Liver (tissue), 9 donors: ENCODE results near the gene RNF144B. TPM values are rescaled to one million over a fixed set of nuclear protein-coding genes. Genes with fewer than 3 reads are reported as not detected.

Experiments used
- DNase-seq: peaks from one replicate; pipeline ENCODE4 v3.0.0-alpha.2; 2017; ENCODE audit warnings: low spot score
- H3K27ac ChIP-seq, 2 donors: one replicate each; pipeline ENCODE4 v1.7.0; 2013; ENCODE audit warnings: inconsistent platforms in 2 of 2, low read length in 2 of 2, control low read depth in 1 of 2, low read depth in 1 of 2, mild to moderate bottlenecking in 1 of 2
- H3K27me3 ChIP-seq, 4 donors: one replicate each; pipeline versions ENCODE4 v1.6.1 to v1.7.0; 2013; ENCODE audit warnings: low read length in 3 of 4, inconsistent platforms in 1 of 4, mild to moderate bottlenecking in 1 of 4, moderate library complexity in 1 of 4; ENCODE audit not compliant: control insufficient read depth in 4 of 4, insufficient read depth in 4 of 4
- H3K36me3 ChIP-seq, 4 donors: one replicate each; pipeline versions ENCODE4 v1.6.1 to v1.7.0; 2013; ENCODE audit warnings: low read length in 3 of 4, mild to moderate bottlenecking in 3 of 4, low read depth in 1 of 4, moderate library complexity in 1 of 4; ENCODE audit not compliant: control insufficient read depth in 4 of 4, insufficient read depth in 3 of 4
- H3K4me1 ChIP-seq, 4 donors: one replicate each; pipeline versions ENCODE4 v1.6.1 to v1.7.0; 2013; ENCODE audit warnings: low read length in 3 of 4, mild to moderate bottlenecking in 3 of 4, moderate library complexity in 1 of 4; ENCODE audit not compliant: control insufficient read depth in 4 of 4, insufficient read depth in 4 of 4
- H3K4me3 ChIP-seq, 3 donors: one replicate each; pipeline versions ENCODE4 v1.6.1 to v1.7.0; 2013; ENCODE audit warnings: low read length in 3 of 3, control low read depth in 1 of 3, low read depth in 1 of 3, mild to moderate bottlenecking in 1 of 3
- H3K9ac ChIP-seq, 2 donors: one replicate each; pipeline ENCODE4 v1.7.0; 2013; ENCODE audit warnings: low read length in 2 of 2, mild to moderate bottlenecking in 2 of 2, moderate library complexity in 2 of 2, control low read depth in 1 of 2, low read depth in 1 of 2
- H3K9me3 ChIP-seq, 4 donors: one replicate each; pipeline versions ENCODE4 v1.6.1 to v1.7.0; 2013; ENCODE audit warnings: low read length in 3 of 4; ENCODE audit not compliant: control insufficient read depth in 4 of 4
- EGR1 ChIP-seq, 2 donors: IDR thresholded peaks; 2 replicates each; pipeline ENCODE4 v1.6.1; 2016 to 2018; ENCODE audit warnings: antibody characterized with exemption in 2 of 2, low read depth in 2 of 2
- FOXA1 ChIP-seq: IDR thresholded peaks from 2 replicates; pipeline ENCODE4 v1.6.1; 2016; ENCODE audit warnings: antibody characterized with exemption
- FOXA2 ChIP-seq: IDR thresholded peaks from 2 replicates; pipeline ENCODE4 v1.6.1; 2016; ENCODE audit warnings: antibody characterized with exemption
- GABPA ChIP-seq, 2 donors: IDR thresholded peaks in 1 of 2; conservative IDR thresholded peaks in 1 of 2; 2 replicates each; pipeline ENCODE4 v1.6.1; 2016; ENCODE audit warnings: antibody characterized with exemption in 2 of 2, mild to moderate bottlenecking in 1 of 2, moderate library complexity in 1 of 2
- HNF4A ChIP-seq, 2 donors: conservative IDR thresholded peaks; 2 replicates each; pipeline ENCODE4 v1.6.1; 2016; ENCODE audit warnings: antibody characterized with exemption in 2 of 2, mild to moderate bottlenecking in 2 of 2
- HNF4G ChIP-seq: IDR thresholded peaks from 2 replicates; pipeline ENCODE4 v1.6.1; 2016; ENCODE audit warnings: antibody characterized with exemption
- JUND ChIP-seq, 2 donors: IDR thresholded peaks; 2 replicates each; pipeline ENCODE4 v1.6.1; 2016; ENCODE audit warnings: antibody characterized with exemption in 2 of 2
- NR2F2 ChIP-seq: IDR thresholded peaks from 2 replicates; pipeline ENCODE4 v1.6.1; 2016; ENCODE audit warnings: antibody characterized with exemption
- RAD21 ChIP-seq, 2 donors: IDR thresholded peaks; 2 replicates each; pipeline ENCODE4 v1.6.1; 2016; ENCODE audit warnings: antibody characterized with exemption in 2 of 2, mild to moderate bottlenecking in 2 of 2
- RXRA ChIP-seq, 2 donors: IDR thresholded peaks; 2 replicates each; pipeline ENCODE4 v1.6.1; 2017 to 2018; ENCODE audit warnings: antibody characterized with exemption in 2 of 2, mild to moderate bottlenecking in 1 of 2
- SP1 ChIP-seq: IDR thresholded peaks from 2 replicates; pipeline ENCODE4 v1.6.1; 2018; ENCODE audit warnings: antibody characterized with exemption, mild to moderate bottlenecking
- TAF1 ChIP-seq: conservative IDR thresholded peaks from 2 replicates; pipeline ENCODE4 v1.6.1; 2016; ENCODE audit warnings: antibody characterized with exemption, mild to moderate bottlenecking
- YY1 ChIP-seq: IDR thresholded peaks from 2 replicates; pipeline ENCODE4 v1.6.1; 2016; ENCODE audit warnings: antibody characterized with exemption, mild to moderate bottlenecking
- WGBS: extraction: QIAGEN DNeasy Blood & Tissue Kit; methylation state at CpG from one replicate; pipeline ENCODE4 v1.1.7; 2013; 5-methylcytosine and 5-hydroxymethylcytosine counted together
- polyA plus RNA-seq, 2 donors: library from polyadenylated mRNA; stranded (reverse) in 1 of 2; unstranded in 1 of 2; fragments of 200-250 nt in 1 of 2; fragments of >200 nt in 1 of 2; fragmentation: Nextera tagmentation in 1 of 2; extraction: Ambion mirVana in 1 of 2; gene quantifications; one replicate each; pipeline versions ENCODE4 v1.2.1 to v1.2.3, GENCODE V29; 2013 to 2015
- total RNA-seq, 2 donors: library from RNA; depleted of rRNA; stranded (reverse); fragments of >200 nt; gene quantifications; one replicate each; pipeline ENCODE4 v1.2.3, GENCODE V29; 2014
- TF ChIP-seq, protein P1 (sequence below): IDR thresholded peaks from 2 replicates; pipeline ENCODE4 v1.6.1; 2016; ENCODE audit warnings: antibody characterized with exemption
- TF ChIP-seq, protein P2 (sequence below): IDR thresholded peaks from 2 replicates; pipeline ENCODE4 v1.6.1; 2016; ENCODE audit warnings: antibody characterized with exemption
- TF ChIP-seq, protein P3 (sequence below): IDR thresholded peaks from 2 replicates; pipeline ENCODE4 v1.6.1; 2016; ENCODE audit warnings: antibody characterized with exemption
- TF ChIP-seq, protein P4 (sequence below): IDR thresholded peaks from 2 replicates; pipeline ENCODE4 v1.6.1; 2016; ENCODE audit warnings: antibody characterized with exemption, mild to moderate bottlenecking
- donor health status: healthy.
- donor health status: healthy.
- donor health status: healthy.
- donor health status: healthy.
- donor health status: healthy.

RNF144B gene
- total and polyA plus RNA-seq, 4 donors: 3.0 to 15.1 (median 7.6) TPM

DNA sequence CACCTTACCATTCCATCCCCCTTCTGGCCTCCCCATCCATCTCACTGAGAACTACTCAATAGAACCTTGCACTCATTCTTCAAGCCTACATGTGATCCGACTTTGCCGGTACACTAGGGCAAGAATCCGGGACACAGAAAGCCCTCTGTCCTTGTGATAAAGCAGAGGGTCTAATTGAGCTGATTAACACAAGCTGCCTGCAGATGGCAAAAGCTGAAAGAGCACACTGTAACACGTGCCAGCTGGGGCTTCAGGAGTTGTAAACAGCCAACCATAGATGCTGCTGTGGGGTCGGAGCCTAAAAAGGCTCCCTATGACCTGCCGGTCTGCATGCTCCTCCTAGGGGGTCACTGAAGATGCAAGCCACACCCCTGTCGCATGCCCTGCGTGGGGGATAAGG is 124.1 kb downstream of the RNF144B start:
- Histone ChIP-seq H3K27me3 (no peaks in the 10 kb centered on the region), H3K27ac (no peak overlapping the region), H3K9ac (no peak overlapping the region), H3K36me3 (no peaks in the 10 kb centered on the region), H3K9me3 (no peaks in the 10 kb centered on the region), H3K4me1 (peaks cover 3 to 12% (median 9%) of the 10 kb centered on the region in 4 donors), H3K4me3 (no peak overlapping the region)
- no peak for DNase-seq
- no peak for TF ChIP-seq RAD21 (IDR thresholded peaks at IDR 0.05)
- no peak for TF ChIP-seq TAF1
- TF ChIP-seq, protein P1, sequence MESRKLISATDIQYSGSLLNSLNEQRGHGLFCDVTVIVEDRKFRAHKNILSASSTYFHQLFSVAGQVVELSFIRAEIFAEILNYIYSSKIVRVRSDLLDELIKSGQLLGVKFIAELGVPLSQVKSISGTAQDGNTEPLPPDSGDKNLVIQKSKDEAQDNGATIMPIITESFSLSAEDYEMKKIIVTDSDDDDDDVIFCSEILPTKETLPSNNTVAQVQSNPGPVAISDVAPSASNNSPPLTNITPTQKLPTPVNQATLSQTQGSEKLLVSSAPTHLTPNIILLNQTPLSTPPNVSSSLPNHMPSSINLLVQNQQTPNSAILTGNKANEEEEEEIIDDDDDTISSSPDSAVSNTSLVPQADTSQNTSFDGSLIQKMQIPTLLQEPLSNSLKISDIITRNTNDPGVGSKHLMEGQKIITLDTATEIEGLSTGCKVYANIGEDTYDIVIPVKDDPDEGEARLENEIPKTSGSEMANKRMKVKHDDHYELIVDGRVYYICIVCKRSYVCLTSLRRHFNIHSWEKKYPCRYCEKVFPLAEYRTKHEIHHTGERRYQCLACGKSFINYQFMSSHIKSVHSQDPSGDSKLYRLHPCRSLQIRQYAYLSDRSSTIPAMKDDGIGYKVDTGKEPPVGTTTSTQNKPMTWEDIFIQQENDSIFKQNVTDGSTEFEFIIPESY: no peak
- TF ChIP-seq, protein P2, sequence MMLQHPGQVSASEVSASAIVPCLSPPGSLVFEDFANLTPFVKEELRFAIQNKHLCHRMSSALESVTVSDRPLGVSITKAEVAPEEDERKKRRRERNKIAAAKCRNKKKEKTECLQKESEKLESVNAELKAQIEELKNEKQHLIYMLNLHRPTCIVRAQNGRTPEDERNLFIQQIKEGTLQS: no peak
- TF ChIP-seq FOXA2: no peak
- TF ChIP-seq GABPA (IDR thresholded peaks at IDR 0.05 in 1 of 2, conservative IDR thresholded peaks at IDR 0.05 in 1 of 2): no peak
- no peak for TF ChIP-seq EGR1 (IDR thresholded peaks at IDR 0.05; ENCODE audit: low read depth in 2 of 2)
- TF ChIP-seq FOXA1: no peak
- 92% methylated on average over 8 of the region's 8 CpGs for WGBS

DNA sequence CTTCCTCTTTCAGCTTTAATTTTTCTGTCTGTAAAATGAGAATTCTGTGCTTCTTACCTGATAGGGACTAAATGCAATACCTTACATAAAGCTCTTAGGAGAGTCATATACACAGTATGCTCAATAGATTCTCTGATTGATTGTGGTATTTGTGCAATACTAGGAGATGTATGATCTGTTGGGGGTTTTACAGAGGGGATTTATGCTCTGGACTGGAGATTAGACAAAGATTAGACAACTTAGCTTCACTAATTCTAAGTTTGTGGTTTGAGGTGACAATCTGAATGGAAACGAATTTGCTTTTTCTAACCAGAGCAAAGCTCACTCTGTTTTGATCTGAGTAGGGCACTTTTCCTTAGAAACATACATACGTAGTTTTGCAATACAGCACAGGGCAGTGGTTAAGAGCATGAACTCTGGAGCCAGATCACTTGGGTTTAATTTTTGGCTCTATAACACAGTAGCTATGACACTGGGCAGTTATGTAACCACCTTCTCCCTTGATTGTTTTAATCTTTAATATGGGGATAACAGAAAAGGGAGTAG is 126.2 kb downstream of the RNF144B start:
- no peak for DNase-seq
- no peak overlapping the region for H3K4me3 ChIP-seq
- 29% methylated on average over 2 of the region's 2 CpGs for WGBS
- H3K27me3 ChIP-seq: no peaks in the 10 kb centered on the region
- H3K9ac ChIP-seq: peak overlapping the region in 1 of 2 donors; percentile 12
- peaks cover 3 to 12% (median 9%) of the 10 kb centered on the region in 4 donors for H3K4me1 ChIP-seq
- peak overlapping the region; percentile 45 to 52 for H3K27ac ChIP-seq
- H3K9me3 ChIP-seq: no peaks in the 10 kb centered on the region
- no peaks in the 10 kb centered on the region for H3K36me3 ChIP-seq
- peak; percentile 30 for TF ChIP-seq HNF4G
- TF ChIP-seq SP1: peak; percentile 69
- TF ChIP-seq NR2F2: no peak
- TF ChIP-seq EGR1 (IDR thresholded peaks at IDR 0.05; ENCODE audit: low read depth in 2 of 2): peak in 1 of 2 donors; percentile 16
- no peak for TF ChIP-seq YY1
- TF ChIP-seq HNF4A (conservative IDR thresholded peaks at IDR 0.05): peak; percentile 77 to 87
- TF ChIP-seq, protein P3, sequence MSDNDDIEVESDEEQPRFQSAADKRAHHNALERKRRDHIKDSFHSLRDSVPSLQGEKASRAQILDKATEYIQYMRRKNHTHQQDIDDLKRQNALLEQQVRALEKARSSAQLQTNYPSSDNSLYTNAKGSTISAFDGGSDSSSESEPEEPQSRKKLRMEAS: peak; percentile 18
- TF ChIP-seq RXRA (IDR thresholded peaks at IDR 0.05): peak; percentile 66 to 76
- TF ChIP-seq JUND (IDR thresholded peaks at IDR 0.05): peak in 1 of 2 donors; percentile 57

DNA sequence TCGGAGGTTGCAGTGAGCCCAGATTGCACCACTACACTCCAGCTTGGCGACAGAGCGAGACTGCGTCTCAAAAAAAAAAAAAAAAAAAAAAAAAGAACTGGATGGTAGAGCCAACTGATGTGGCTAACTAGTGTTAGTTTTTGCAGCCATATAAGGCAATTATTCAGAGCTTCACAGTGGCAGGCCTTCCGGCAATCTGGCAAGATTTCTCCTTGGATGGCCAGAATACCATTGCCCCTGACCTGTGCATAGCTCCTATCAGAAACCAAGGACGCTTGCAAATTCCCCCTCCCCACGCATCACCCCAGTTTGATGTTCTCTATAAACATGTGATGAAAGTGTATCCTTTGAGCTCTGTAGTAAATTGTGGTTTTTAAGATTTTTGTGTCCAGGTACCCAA is 127.0 kb downstream of the RNF144B start:
- Histone ChIP-seq H3K27ac (no peak overlapping the region), H3K9ac (no peak overlapping the region), H3K36me3 (no peaks in the 10 kb centered on the region), H3K27me3 (no peaks in the 10 kb centered on the region), H3K4me3 (no peak overlapping the region), H3K9me3 (no peaks in the 10 kb centered on the region), H3K4me1 (peaks cover 3 to 12% (median 9%) of the 10 kb centered on the region in 4 donors)
- DNase-seq: no peak
- 98% methylated on average over 7 of the region's 7 CpGs for WGBS
- TF ChIP-seq GABPA (IDR thresholded peaks at IDR 0.05 in 1 of 2, conservative IDR thresholded peaks at IDR 0.05 in 1 of 2) (no peak), RAD21 (IDR thresholded peaks at IDR 0.05) (no peak), SP1 (no peak), FOXA1 (no peak), HNF4G (no peak), FOXA2 (no peak), RXRA (IDR thresholded peaks at IDR 0.05) (no peak), TAF1 (no peak), EGR1 (IDR thresholded peaks at IDR 0.05; ENCODE audit: low read depth in 2 of 2) (no peak), YY1 (no peak)
- TF ChIP-seq, protein P3: no peak
- TF ChIP-seq, protein P2: no peak
- TF ChIP-seq, protein P4, sequence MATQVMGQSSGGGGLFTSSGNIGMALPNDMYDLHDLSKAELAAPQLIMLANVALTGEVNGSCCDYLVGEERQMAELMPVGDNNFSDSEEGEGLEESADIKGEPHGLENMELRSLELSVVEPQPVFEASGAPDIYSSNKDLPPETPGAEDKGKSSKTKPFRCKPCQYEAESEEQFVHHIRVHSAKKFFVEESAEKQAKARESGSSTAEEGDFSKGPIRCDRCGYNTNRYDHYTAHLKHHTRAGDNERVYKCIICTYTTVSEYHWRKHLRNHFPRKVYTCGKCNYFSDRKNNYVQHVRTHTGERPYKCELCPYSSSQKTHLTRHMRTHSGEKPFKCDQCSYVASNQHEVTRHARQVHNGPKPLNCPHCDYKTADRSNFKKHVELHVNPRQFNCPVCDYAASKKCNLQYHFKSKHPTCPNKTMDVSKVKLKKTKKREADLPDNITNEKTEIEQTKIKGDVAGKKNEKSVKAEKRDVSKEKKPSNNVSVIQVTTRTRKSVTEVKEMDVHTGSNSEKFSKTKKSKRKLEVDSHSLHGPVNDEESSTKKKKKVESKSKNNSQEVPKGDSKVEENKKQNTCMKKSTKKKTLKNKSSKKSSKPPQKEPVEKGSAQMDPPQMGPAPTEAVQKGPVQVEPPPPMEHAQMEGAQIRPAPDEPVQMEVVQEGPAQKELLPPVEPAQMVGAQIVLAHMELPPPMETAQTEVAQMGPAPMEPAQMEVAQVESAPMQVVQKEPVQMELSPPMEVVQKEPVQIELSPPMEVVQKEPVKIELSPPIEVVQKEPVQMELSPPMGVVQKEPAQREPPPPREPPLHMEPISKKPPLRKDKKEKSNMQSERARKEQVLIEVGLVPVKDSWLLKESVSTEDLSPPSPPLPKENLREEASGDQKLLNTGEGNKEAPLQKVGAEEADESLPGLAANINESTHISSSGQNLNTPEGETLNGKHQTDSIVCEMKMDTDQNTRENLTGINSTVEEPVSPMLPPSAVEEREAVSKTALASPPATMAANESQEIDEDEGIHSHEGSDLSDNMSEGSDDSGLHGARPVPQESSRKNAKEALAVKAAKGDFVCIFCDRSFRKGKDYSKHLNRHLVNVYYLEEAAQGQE: no peak
- TF ChIP-seq, protein P1: no peak
